Uterine smooth muscle cell (primary cell): Measurements from ENCODE around the gene NDUFAF8. TPM values are rescaled to one million over a fixed set of nuclear protein-coding genes. Genes with fewer than 3 reads are reported as not detected.

Experiments
- total RNA-seq: library from RNA; depleted of rRNA; stranded (reverse); fragments of >200 nt; gene quantifications from 2 replicates; pipeline ENCODE4 v1.2.3, GENCODE V29; 2014

The NDUFAF8 gene
- 30.0 and 33.6 TPM in 2 replicates for total RNA-seq

GRCh38 chr17:81238815-81239713 lies at the start of gene NDUFAF8, which contains the start of gene TEPSIN:
Gene NDUFAF8 (plus strand): TSS chr17:81239318. CDS start chr17:81239364, 46 bp downstream.
Gene TEPSIN (minus strand): TSS chr17:81239055. CDS start chr17:81239033, 22 bp downstream.

GRCh38 chr17:81222906-81223761 lies 16.0 kb upstream of the NDUFAF8 start, which contains the start of gene CEP131:
Gene CEP131 (minus strand): TSS chr17:81222965. CDS start chr17:81220056, 2,909 bp downstream.

Other genes with a start within 250 kb of the NDUFAF8 start
- gene CHMP6, start 247.5 kb upstream of the NDUFAF8 start, total RNA-seq = 13.0 and 14.7 TPM in 2 replicates
- 24.5 and 28.8 TPM in 2 replicates for gene BAIAP2, start 204.2 kb upstream of the NDUFAF8 start, total RNA-seq
- not detected in 2 replicates for gene PVALEF, start 73.8 kb upstream of the NDUFAF8 start, total RNA-seq
- 0.11 and 0.50 TPM in 2 replicates for gene AATK, start 73.1 kb upstream of the NDUFAF8 start, total RNA-seq
- 15.4 and 16.6 TPM in 2 replicates for gene CEP131, start 16.4 kb upstream of the NDUFAF8 start, total RNA-seq
- gene TEPSIN, start 263 bp upstream of the NDUFAF8 start, total RNA-seq = 16.5 and 19.2 TPM in 2 replicates
- gene SLC38A10, start 56.0 kb downstream of the NDUFAF8 start, total RNA-seq = 66.0 and 117 TPM in 2 replicates
- gene BAHCC1, start 156.1 kb downstream of the NDUFAF8 start, total RNA-seq = 3.3 and 4.6 TPM in 2 replicates